WTC11 (cell line): Measurements from ENCODE around the gene ATP2B2. TPM values are rescaled to one million over a fixed set of nuclear protein-coding genes. Genes with fewer than 3 reads are reported as not detected.

Experiments used
- ATAC-seq: fragments of 200-7000 bp; cut with Tn5 transposase; 2 replicates; pipeline ENCODE4 v1.10.0; 2021; ENCODE audit warnings: mild to moderate bottlenecking, moderate library complexity
- CTCF ChIA-PET: fragments of 300-600 bp; sonication (Branson Sonifier 250); formaldehyde crosslinking; loops from one replicate; lab custom pipeline; 2021; ENCODE audit warnings: antibody characterized with exemption; lab: Charles Lee
- POLR2A ChIA-PET: fragments of 350-600 bp; sonication (Branson Sonifier 250); formaldehyde crosslinking; loops from one replicate; lab custom pipeline; 2021; ENCODE audit warnings: antibody characterized with exemption; lab: Charles Lee
- DNase-seq: peaks from one replicate; pipeline ENCODE4 v3.0.0; 2021; ENCODE audit warnings: low spot score
- H3K27ac Mint-ChIP-seq: 2 replicates; pipeline ENCODE4 v1.8.0; 2021; ENCODE audit warnings: mixed read lengths
- H3K27me3 Mint-ChIP-seq: 2 replicates; pipeline ENCODE4 v1.8.0; 2021; ENCODE audit warnings: low read depth, mild to moderate bottlenecking, moderate library complexity, mixed read lengths
- H3K36me3 Mint-ChIP-seq: 2 replicates; pipeline ENCODE4 v1.8.0; 2021; ENCODE audit warnings: mixed read lengths
- H3K4me1 Mint-ChIP-seq: 2 replicates; pipeline ENCODE4 v1.8.0; 2022; ENCODE audit warnings: mixed read lengths
- H3K4me3 Mint-ChIP-seq: 2 replicates; pipeline ENCODE4 v1.8.0; 2021; ENCODE audit warnings: mild to moderate bottlenecking, moderate library complexity, mixed read lengths
- H3K9me3 Mint-ChIP-seq: 2 replicates; pipeline ENCODE4 v1.8.0; 2021; ENCODE audit warnings: mixed read lengths
- ATF2 ChIP-seq: sonication (generic); formaldehyde crosslinking; IDR thresholded peaks from 2 replicates; pipeline ENCODE4 v1.8.1; 2022; ENCODE audit warnings: low read depth, missing genetic modification reagents, borderline replicate concordance
- ATF6 ChIP-seq: sonication (generic); formaldehyde crosslinking; IDR thresholded peaks from 2 replicates; pipeline ENCODE4 v1.8.1; 2023; ENCODE audit warnings: mild to moderate bottlenecking, missing genetic modification reagents
- CTCF ChIP-seq: fragments of 200-600 bp; IDR thresholded peaks from 2 replicates; pipeline ENCODE4 v1.8.0; 2022; ENCODE audit warnings: antibody characterized with exemption
- EMX1 ChIP-seq: fragments of 250-450 bp; sonication (Bioruptor Pico); IDR thresholded peaks from 2 replicates; pipeline ENCODE4 v1.8.0; 2021; ENCODE audit warnings: mild to moderate bottlenecking
- FOXJ3 ChIP-seq: sonication (generic); formaldehyde crosslinking; IDR thresholded peaks from 2 replicates; pipeline ENCODE4 v1.9.0; 2021; ENCODE audit warnings: missing genetic modification reagents, mild to moderate bottlenecking, borderline replicate concordance
- FOXK1 ChIP-seq: sonication (generic); formaldehyde crosslinking; IDR thresholded peaks from 2 replicates; pipeline ENCODE4 v1.8.0; 2022; ENCODE audit warnings: mild to moderate bottlenecking, moderate library complexity, missing genetic modification reagents
- GABPB1 ChIP-seq: sonication (generic); formaldehyde crosslinking; IDR thresholded peaks from 2 replicates; pipeline ENCODE4 v1.8.1; 2023; ENCODE audit warnings: mild to moderate bottlenecking, missing genetic modification reagents
- GTF2I ChIP-seq: fragments of 250-450 bp; sonication (Bioruptor Pico); conservative IDR thresholded peaks from 2 replicates; pipeline ENCODE4 v1.4.0; 2021; ENCODE audit warnings: mild to moderate bottlenecking
- IRF2 ChIP-seq: sonication (generic); formaldehyde crosslinking; IDR thresholded peaks from 2 replicates; pipeline ENCODE4 v1.8.0; 2022; ENCODE audit warnings: low read depth, missing genetic modification reagents, borderline replicate concordance
- JAZF1 ChIP-seq: fragments of 250-450 bp; sonication (Bioruptor Pico); IDR thresholded peaks from 2 replicates; pipeline ENCODE4 v1.9.0; 2021; ENCODE audit warnings: moderate library complexity, mild to moderate bottlenecking, inconsistent platforms
- KAT7 ChIP-seq: sonication (generic); formaldehyde crosslinking; IDR thresholded peaks from 2 replicates; pipeline ENCODE4 v1.8.1; 2023; ENCODE audit warnings: missing genetic modification reagents, mild to moderate bottlenecking, borderline replicate concordance
- MAX ChIP-seq: sonication (generic); formaldehyde crosslinking; IDR thresholded peaks from 2 replicates; pipeline ENCODE4 v1.8.0; 2022; ENCODE audit warnings: mild to moderate bottlenecking, missing genetic modification reagents
- MLX ChIP-seq: sonication (generic); formaldehyde crosslinking; IDR thresholded peaks from 2 replicates; pipeline ENCODE4 v1.8.1; 2023; ENCODE audit warnings: mild to moderate bottlenecking, missing genetic modification reagents, moderate library complexity
- PRDM15 ChIP-seq: sonication (generic); formaldehyde crosslinking; IDR thresholded peaks from 2 replicates; pipeline ENCODE4 v1.8.0; 2022; ENCODE audit warnings: missing genetic modification reagents
- PRRX2 ChIP-seq: fragments of 250-450 bp; sonication (Bioruptor Pico); IDR thresholded peaks from 2 replicates; pipeline ENCODE4 v1.8.0; 2021; ENCODE audit warnings: mild to moderate bottlenecking
- RORB ChIP-seq: fragments of 250-450 bp; sonication (Bioruptor Pico); IDR thresholded peaks from 2 replicates; pipeline ENCODE4 v1.9.0; 2021; ENCODE audit warnings: mild to moderate bottlenecking
- TP53 ChIP-seq: sonication (generic); formaldehyde crosslinking; IDR thresholded peaks from 2 replicates; pipeline ENCODE4 v1.8.1; 2023; ENCODE audit warnings: mild to moderate bottlenecking, missing genetic modification reagents
- USF1 ChIP-seq: sonication (generic); formaldehyde crosslinking; IDR thresholded peaks from 2 replicates; pipeline ENCODE4 v1.8.0; 2022; ENCODE audit warnings: mild to moderate bottlenecking, missing genetic modification reagents
- ZNF512 ChIP-seq: sonication (generic); formaldehyde crosslinking; IDR thresholded peaks from 2 replicates; pipeline ENCODE4 v1.8.1; 2022; ENCODE audit warnings: missing genetic modification reagents, borderline replicate concordance
- ZNF532 ChIP-seq: fragments of 250-450 bp; sonication (Bioruptor Pico); IDR thresholded peaks from 2 replicates; pipeline ENCODE4 v1.9.0; 2021; ENCODE audit warnings: mild to moderate bottlenecking, borderline replicate concordance
- total RNA-seq: library from RNA; stranded (reverse); gene quantifications from 3 replicates; pipeline ENCODE4 v1.2.3, GENCODE V29; 2021

The ATP2B2 gene
- total RNA-seq, 1 experiment from 2014 or later, result 0.48 TPM

GRCh38 chr3:10430805-10431204 lies 74.6 kb downstream of the ATP2B2 start:
- Mint-ChIP-seq H3K4me3 (no peak overlapping the region), H3K27me3 (no peaks in the 10 kb centered on the region), H3K9me3 (no peaks in the 10 kb centered on the region), H3K36me3 (no peaks in the 10 kb centered on the region), H3K27ac (no peak overlapping the region), H3K4me1 (peaks cover 5% of the 10 kb centered on the region; the same call in 1 of the 2 replicates)
- ChIA-PET POLR2A (no interaction called here), CTCF (no interaction called here)
- no peak for DNase-seq
- no peak for ATAC-seq
- no peak for TF ChIP-seq GTF2I (CRISPR knock-in tag)
- no peak for TF ChIP-seq IRF2 (CRISPR knock-in tag)
- no peak for TF ChIP-seq FOXK1 (CRISPR knock-in tag)
- no peak for TF ChIP-seq CTCF
- TF ChIP-seq USF1, result no peak
- TF ChIP-seq PRDM15, result no peak
- TF ChIP-seq ATF6 (CRISPR knock-in tag), result no peak
- no peak for TF ChIP-seq JAZF1 (CRISPR knock-in tag)
- TF ChIP-seq MAX (CRISPR knock-in tag), result no peak
- no peak for TF ChIP-seq ZNF532 (CRISPR knock-in tag)
- no peak for TF ChIP-seq ATF2 (CRISPR knock-in tag)
- TF ChIP-seq KAT7 (CRISPR knock-in tag), result no peak
- no peak for TF ChIP-seq RORB (CRISPR knock-in tag)
- TF ChIP-seq PRRX2 (CRISPR knock-in tag), result no peak
- no peak for TF ChIP-seq EMX1 (CRISPR knock-in tag)
- TF ChIP-seq GABPB1 (CRISPR knock-in tag), result no peak
- no peak for TF ChIP-seq FOXJ3 (CRISPR knock-in tag)
- TF ChIP-seq ZNF512, result no peak
- TF ChIP-seq TP53 (CRISPR knock-in tag), result no peak
- TF ChIP-seq MLX (CRISPR knock-in tag), result no peak
